Panc1 (cell line): ENCODE measurements around the gene GCAT.

Experiments used
- CTCF ChIP-seq: fragments of 450-650 bp; IDR thresholded peaks from 2 replicates; pipeline ENCODE4 v1.5.1; 2017; ENCODE audit warnings: mild to moderate bottlenecking
- REST ChIP-seq, 2 experiments: IDR thresholded peaks; 2 replicates each; pipeline ENCODE4 v1.6.1; 2011 to 2012; ENCODE audit warnings: low read depth in 2 of 2, control low read depth in 1 of 2, low read length in 1 of 2, mild to moderate bottlenecking in 1 of 2, moderate library complexity in 1 of 2; ENCODE audit not compliant: insufficient read depth in 1 of 2
- SIN3A ChIP-seq: IDR thresholded peaks from 2 replicates; pipeline ENCODE4 v1.6.1; 2012; ENCODE audit warnings: low read depth, mild to moderate bottlenecking, low read length, moderate library complexity, borderline replicate concordance; ENCODE audit not compliant: insufficient read depth

- TF ChIP-seq CTCF, result no peak
- TF ChIP-seq SIN3A, result no peak
- no peak for TF ChIP-seq REST (IDR thresholded peaks at IDR 0.05; ENCODE audit: insufficient read depth in 1 of 2, low read depth in 2 of 2, low read length in 1 of 2)
These were observed 542 bp downstream of the GCAT start for GRCh38 chr22:37808294-37808657.
